ENCODE results near the gene TOGARAM1. TPM values are rescaled to one million over a fixed set of nuclear protein-coding genes. Genes with fewer than 3 reads are reported as not detected.

Gene TOGARAM1
- polyA plus RNA-seq, 2 donors, result 3.0 to 3.1 TPM

DNA sequence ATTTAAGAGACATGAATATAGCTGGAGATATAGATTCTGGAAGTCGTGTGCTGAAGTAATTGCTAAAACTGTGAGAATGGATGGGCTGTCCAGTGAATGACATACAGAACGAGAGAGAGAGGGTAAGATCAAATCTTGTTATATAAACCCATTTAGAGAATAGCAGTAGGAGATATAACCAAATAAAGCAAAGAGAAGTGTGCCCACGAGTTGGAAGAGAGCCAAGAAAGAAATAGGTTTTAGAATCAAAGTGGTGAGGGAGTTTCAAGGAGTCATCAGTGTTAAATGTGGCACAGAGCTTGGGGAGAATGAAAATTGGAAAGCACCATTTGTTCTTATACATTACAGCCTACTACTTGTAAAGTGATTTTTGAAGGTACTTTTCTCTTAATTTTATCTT, 19.2 kb downstream of the TOGARAM1 start:
- Histone ChIP-seq H3K27ac (ENCODE audit: low read depth in 2 of 2, low read length in 1 of 2) (no peak overlapping the region), H3K36me3 (ENCODE audit: control insufficient read depth in 2 of 2, insufficient read depth in 2 of 2, low read length in 1 of 2) (no peaks in the 10 kb centered on the region), H3K4me1 (ENCODE audit: control insufficient read depth in 2 of 2, insufficient read depth in 2 of 2, low read length in 1 of 2) (no peaks in the 10 kb centered on the region), H3K9me3 (ENCODE audit: control insufficient read depth in 2 of 2, insufficient read depth in 1 of 2, low read depth in 1 of 2, low read length in 1 of 2) (no peaks in the 10 kb centered on the region), H3K27me3 (ENCODE audit: control insufficient read depth in 1 of 2, insufficient read depth in 2 of 2, low read length in 2 of 2) (no peaks in the 10 kb centered on the region), H3K4me3 (ENCODE audit: low read depth in 1 of 2, low read length in 2 of 2) (no peak overlapping the region)
- WGBS, 2 donors, result 73 to 74% methylated on average over 3 of the region's 3 CpGs

DNA sequence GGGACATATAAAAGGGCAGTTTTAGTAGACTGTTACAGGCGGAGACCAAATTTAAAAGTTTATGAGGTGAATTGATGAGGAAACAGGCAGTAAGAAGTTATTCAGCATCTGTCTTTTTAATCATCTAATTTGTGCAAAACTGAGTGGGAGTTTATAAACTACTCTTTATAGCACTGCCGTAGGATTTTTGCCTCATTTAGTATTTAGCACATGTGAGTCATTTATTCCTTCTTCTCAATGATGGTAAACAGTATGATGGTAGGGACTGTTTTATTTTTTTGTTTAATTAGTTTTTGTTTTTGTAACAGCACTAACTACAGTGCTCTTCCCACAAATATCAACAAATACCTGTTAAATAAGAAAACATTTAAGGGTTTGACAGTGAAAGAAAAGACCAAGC, 20.6 kb downstream of the TOGARAM1 start:
- Histone ChIP-seq H3K4me3 (ENCODE audit: low read depth in 1 of 2, low read length in 2 of 2) (no peak overlapping the region), H3K27ac (ENCODE audit: low read depth in 2 of 2, low read length in 1 of 2) (no peak overlapping the region), H3K4me1 (ENCODE audit: control insufficient read depth in 2 of 2, insufficient read depth in 2 of 2, low read length in 1 of 2) (no peaks in the 10 kb centered on the region), H3K27me3 (ENCODE audit: control insufficient read depth in 1 of 2, insufficient read depth in 2 of 2, low read length in 2 of 2) (no peaks in the 10 kb centered on the region), H3K36me3 (ENCODE audit: control insufficient read depth in 2 of 2, insufficient read depth in 2 of 2, low read length in 1 of 2) (no peaks in the 10 kb centered on the region), H3K9me3 (ENCODE audit: control insufficient read depth in 2 of 2, insufficient read depth in 1 of 2, low read depth in 1 of 2, low read length in 1 of 2) (no peaks in the 10 kb centered on the region)
- 81 to 82% methylated on average over 2 of the region's 2 CpGs for WGBS, 2 donors

DNA sequence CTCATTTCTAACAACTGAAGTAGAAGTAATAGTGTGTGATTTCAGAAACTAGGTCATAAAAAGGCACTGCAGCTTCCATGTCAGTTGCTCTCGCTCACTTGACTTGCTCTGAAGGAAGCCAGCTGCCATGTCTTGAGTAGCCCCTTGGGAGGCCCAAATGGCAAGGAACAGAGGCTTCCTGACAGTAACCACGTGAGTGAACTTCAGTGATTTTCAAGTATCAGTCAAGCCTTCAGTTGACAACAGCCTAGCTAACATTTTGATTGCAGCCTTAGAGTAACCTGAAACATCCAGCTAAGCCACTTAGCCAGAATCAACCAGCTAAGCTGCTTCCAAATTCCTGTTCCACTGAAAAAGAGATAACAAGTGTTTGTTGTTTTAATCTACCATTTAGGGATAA, 26.7 kb downstream of the TOGARAM1 start:
- Histone ChIP-seq H3K9me3 (ENCODE audit: control insufficient read depth in 2 of 2, insufficient read depth in 1 of 2, low read depth in 1 of 2, low read length in 1 of 2) (no peaks in the 10 kb centered on the region), H3K4me1 (ENCODE audit: control insufficient read depth in 2 of 2, insufficient read depth in 2 of 2, low read length in 1 of 2) (no peaks in the 10 kb centered on the region), H3K27ac (ENCODE audit: low read depth in 2 of 2, low read length in 1 of 2) (no peak overlapping the region), H3K4me3 (ENCODE audit: low read depth in 1 of 2, low read length in 2 of 2) (no peak overlapping the region), H3K36me3 (ENCODE audit: control insufficient read depth in 2 of 2, insufficient read depth in 2 of 2, low read length in 1 of 2) (no peaks in the 10 kb centered on the region), H3K27me3 (ENCODE audit: control insufficient read depth in 1 of 2, insufficient read depth in 2 of 2, low read length in 2 of 2) (no peaks in the 10 kb centered on the region)
- WGBS, 2 donors, result 57 to 66% methylated on average over 2 of the region's 2 CpGs

DNA sequence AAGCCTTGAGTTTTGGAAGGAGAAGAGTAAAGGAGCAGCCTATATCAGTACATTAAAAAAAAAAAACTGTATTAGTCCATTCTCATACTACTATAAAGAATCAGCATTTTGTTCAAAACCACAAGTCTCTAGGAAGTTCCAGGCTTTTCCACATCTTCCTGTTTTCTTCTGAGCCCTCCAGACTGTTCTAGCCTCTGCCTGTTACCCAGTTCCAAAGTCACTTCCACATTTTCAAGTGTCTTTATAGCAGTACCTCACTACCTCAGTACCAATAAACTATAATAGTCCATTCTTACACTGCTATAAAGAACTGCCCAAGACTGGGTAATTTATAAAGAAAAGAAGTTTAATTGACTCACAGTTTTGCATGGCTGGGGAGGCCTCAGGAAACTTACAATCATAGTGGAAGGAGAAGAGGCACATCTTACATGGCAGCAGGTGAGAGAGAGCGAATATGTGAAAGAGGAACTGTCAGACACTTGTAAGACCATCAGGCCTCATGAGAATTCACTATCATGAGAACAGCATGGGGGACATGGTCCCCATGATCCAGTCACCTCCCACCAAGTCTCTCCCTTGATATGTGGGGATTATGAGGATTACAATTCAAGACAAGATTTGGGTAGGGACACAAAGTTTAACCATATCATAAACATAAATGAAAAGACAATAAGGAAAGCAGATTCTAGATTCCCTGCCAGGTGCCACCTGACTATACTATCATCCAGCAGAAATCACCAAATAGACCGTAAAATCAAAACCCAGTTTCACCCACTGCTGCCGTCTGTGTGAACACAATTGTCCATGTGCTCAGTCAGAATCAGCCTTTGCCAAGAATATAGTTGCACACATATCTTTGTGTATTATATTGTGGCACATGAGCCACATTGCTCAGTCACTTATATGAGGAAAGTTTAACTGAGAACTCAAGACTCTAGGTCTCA, 27.8 kb downstream of the TOGARAM1 start:
- H3K27me3 ChIP-seq (ENCODE audit: control insufficient read depth in 1 of 2, insufficient read depth in 2 of 2, low read length in 2 of 2), result no peaks in the 10 kb centered on the region
- WGBS, 2 donors, result 66 to 77% methylated on average over 3 of the region's 3 CpGs
- no peak overlapping the region for H3K27ac ChIP-seq (ENCODE audit: low read depth in 2 of 2, low read length in 1 of 2)

DNA sequence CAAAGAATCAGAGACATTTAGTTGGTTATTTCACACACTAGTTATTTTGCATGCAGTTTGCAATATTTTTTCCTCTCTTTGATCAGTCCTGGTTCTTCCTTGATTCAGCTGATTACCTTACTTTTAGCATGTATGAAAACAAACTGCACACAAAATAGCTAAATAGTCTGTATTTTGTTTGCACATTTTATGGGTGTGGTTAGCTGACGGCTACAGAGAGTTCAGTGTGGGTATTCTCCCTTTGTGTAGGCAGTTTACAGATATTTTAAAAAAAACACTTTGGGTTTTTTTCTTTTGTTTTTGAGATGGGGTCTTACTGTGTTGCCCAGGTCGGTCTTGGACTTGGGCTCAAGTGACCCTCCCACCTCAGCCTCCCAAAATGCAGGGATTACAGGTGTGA, 28.5 kb downstream of the TOGARAM1 start:
- H3K4me1 ChIP-seq (ENCODE audit: control insufficient read depth in 2 of 2, insufficient read depth in 2 of 2, low read length in 1 of 2), result no peaks in the 10 kb centered on the region
- H3K9me3 ChIP-seq (ENCODE audit: control insufficient read depth in 2 of 2, insufficient read depth in 1 of 2, low read depth in 1 of 2, low read length in 1 of 2), result no peaks in the 10 kb centered on the region
- H3K27me3 ChIP-seq (ENCODE audit: control insufficient read depth in 1 of 2, insufficient read depth in 2 of 2, low read length in 2 of 2), result no peaks in the 10 kb centered on the region
- H3K36me3 ChIP-seq (ENCODE audit: control insufficient read depth in 2 of 2, insufficient read depth in 2 of 2, low read length in 1 of 2), result no peaks in the 10 kb centered on the region
- no peak overlapping the region for H3K27ac ChIP-seq (ENCODE audit: low read depth in 2 of 2, low read length in 1 of 2)
- no peak overlapping the region for H3K4me3 ChIP-seq (ENCODE audit: low read depth in 1 of 2, low read length in 2 of 2)
- 63 to 73% methylated on average over 2 of the region's 2 CpGs for WGBS, 2 donors

More for the DNA sequence above, 27.8 kb downstream of the TOGARAM1 start:
- H3K36me3 ChIP-seq (ENCODE audit: control insufficient read depth in 2 of 2, insufficient read depth in 2 of 2, low read length in 1 of 2), result no peaks in the 10 kb centered on the region
- H3K4me1 ChIP-seq (ENCODE audit: control insufficient read depth in 2 of 2, insufficient read depth in 2 of 2, low read length in 1 of 2), result no peaks in the 10 kb centered on the region
- H3K4me3 ChIP-seq (ENCODE audit: low read depth in 1 of 2, low read length in 2 of 2), result no peak overlapping the region
- no peaks in the 10 kb centered on the region for H3K9me3 ChIP-seq (ENCODE audit: control insufficient read depth in 2 of 2, insufficient read depth in 1 of 2, low read depth in 1 of 2, low read length in 1 of 2)

DNA sequence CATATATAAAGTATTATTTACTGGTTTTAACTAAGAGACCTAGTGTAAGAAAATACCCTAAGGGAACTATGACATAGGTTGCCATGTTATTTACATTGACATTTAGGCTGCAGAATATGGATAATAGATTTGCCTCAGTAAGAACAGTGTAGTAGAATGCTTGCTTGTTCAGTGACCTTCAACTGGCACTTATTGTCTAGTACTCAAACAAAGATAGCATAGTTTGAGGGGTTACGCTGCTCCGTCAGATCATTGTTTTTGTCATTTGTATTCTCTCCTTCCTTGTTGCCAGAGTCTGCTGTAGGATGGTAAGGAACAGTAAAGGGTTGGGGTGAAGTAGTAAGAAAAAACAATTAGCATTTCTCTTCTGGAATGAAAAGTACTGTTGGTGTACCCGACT, 33.2 kb downstream of the TOGARAM1 start:
- no peaks in the 10 kb centered on the region for H3K9me3 ChIP-seq (ENCODE audit: control insufficient read depth in 2 of 2, insufficient read depth in 1 of 2, low read depth in 1 of 2, low read length in 1 of 2)

DNA sequence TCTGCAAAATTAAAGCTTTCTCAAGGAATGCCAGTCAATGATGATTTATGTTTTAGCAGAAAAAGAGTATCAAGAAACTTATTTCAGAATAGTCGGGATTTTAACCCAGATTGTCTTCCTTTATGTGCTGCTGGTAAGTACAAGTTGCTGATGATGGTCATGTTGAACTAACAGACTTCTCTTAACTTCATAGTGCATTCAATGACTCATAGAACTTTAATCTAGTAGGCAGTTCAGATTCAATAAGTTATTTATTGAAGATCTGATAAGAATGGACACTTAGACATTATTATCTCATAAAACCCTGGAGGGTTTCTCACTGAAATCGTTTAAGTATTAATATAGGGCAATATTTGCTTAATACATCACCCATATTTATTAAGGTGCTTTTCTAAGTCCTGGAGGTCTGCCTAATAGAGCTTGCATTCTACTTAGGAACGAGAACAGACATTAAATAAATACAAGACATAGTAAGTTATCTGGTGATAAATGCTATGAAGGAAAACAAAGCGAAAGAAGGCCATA, 33.8 kb downstream of the TOGARAM1 start:
- H3K27me3 ChIP-seq (ENCODE audit: control insufficient read depth in 1 of 2, insufficient read depth in 2 of 2, low read length in 2 of 2), result no peaks in the 10 kb centered on the region
- H3K9me3 ChIP-seq (ENCODE audit: control insufficient read depth in 2 of 2, insufficient read depth in 1 of 2, low read depth in 1 of 2, low read length in 1 of 2), result no peaks in the 10 kb centered on the region
- no peak overlapping the region for H3K27ac ChIP-seq (ENCODE audit: low read depth in 2 of 2, low read length in 1 of 2)
- H3K4me1 ChIP-seq (ENCODE audit: control insufficient read depth in 2 of 2, insufficient read depth in 2 of 2, low read length in 1 of 2), result no peaks in the 10 kb centered on the region
- no peaks in the 10 kb centered on the region for H3K36me3 ChIP-seq (ENCODE audit: control insufficient read depth in 2 of 2, insufficient read depth in 2 of 2, low read length in 1 of 2)
- no peak overlapping the region for H3K4me3 ChIP-seq (ENCODE audit: low read depth in 1 of 2, low read length in 2 of 2)
- 72 to 81% methylated on average over 4 of the region's 4 CpGs for WGBS, 2 donors

More for the DNA sequence above, 33.2 kb downstream of the TOGARAM1 start:
- Histone ChIP-seq H3K4me3 (ENCODE audit: low read depth in 1 of 2, low read length in 2 of 2) (no peak overlapping the region), H3K27ac (ENCODE audit: low read depth in 2 of 2, low read length in 1 of 2) (no peak overlapping the region), H3K27me3 (ENCODE audit: control insufficient read depth in 1 of 2, insufficient read depth in 2 of 2, low read length in 2 of 2) (no peaks in the 10 kb centered on the region), H3K36me3 (ENCODE audit: control insufficient read depth in 2 of 2, insufficient read depth in 2 of 2, low read length in 1 of 2) (no peaks in the 10 kb centered on the region), H3K4me1 (ENCODE audit: control insufficient read depth in 2 of 2, insufficient read depth in 2 of 2, low read length in 1 of 2) (no peaks in the 10 kb centered on the region)
- 84 to 94% methylated on average over 3 of the region's 3 CpGs for WGBS, 2 donors

DNA sequence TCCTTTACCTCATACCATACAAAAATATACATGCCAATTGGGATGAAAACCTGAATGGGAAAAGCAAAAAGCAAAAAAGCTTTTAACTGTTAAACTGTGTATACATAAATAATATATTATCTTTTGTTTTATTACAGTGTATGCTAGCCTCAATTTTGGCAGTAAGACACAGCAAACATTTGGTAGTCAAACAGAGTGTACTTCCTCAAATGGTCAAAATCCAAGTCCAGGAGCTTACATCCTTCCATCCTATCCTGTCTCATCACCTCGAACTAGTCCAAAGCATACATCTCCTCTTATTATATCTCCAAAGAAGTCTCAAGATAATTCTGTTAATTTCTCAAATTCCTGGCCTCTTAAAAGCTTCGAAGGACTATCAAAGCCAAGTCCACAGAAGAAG, 41.9 kb downstream of the TOGARAM1 start:
- Histone ChIP-seq H3K27ac (ENCODE audit: low read depth in 2 of 2, low read length in 1 of 2) (no peak overlapping the region), H3K9me3 (ENCODE audit: control insufficient read depth in 2 of 2, insufficient read depth in 1 of 2, low read depth in 1 of 2, low read length in 1 of 2) (no peaks in the 10 kb centered on the region), H3K36me3 (ENCODE audit: control insufficient read depth in 2 of 2, insufficient read depth in 2 of 2, low read length in 1 of 2) (no peaks in the 10 kb centered on the region), H3K4me1 (ENCODE audit: control insufficient read depth in 2 of 2, insufficient read depth in 2 of 2, low read length in 1 of 2) (no peaks in the 10 kb centered on the region), H3K27me3 (ENCODE audit: control insufficient read depth in 1 of 2, insufficient read depth in 2 of 2, low read length in 2 of 2) (no peaks in the 10 kb centered on the region), H3K4me3 (ENCODE audit: low read depth in 1 of 2, low read length in 2 of 2) (no peak overlapping the region)
- 89 to 93% methylated on average over 2 of the region's 2 CpGs for WGBS, 2 donors

DNA sequence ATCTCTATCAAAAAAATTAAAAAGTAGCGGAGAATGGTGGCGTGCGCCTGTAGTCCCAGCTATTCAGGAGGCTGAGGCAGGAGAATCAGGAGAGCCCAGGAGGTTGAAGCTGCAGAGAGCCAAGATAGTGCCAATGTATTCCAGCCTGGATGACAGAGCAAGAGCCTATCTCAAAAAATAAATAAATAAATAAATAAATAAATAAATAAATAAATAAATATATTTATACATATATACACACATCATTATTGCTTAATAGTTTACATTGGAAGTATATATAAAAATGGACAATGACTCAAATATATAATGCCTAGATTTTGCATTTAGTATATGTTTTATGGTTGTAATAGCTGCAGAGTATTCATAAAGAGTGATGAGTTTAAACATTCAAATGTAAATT, 53.1 kb downstream of the TOGARAM1 start:
- no peak overlapping the region for H3K4me3 ChIP-seq (ENCODE audit: low read depth in 1 of 2, low read length in 2 of 2)
- no peak overlapping the region for H3K27ac ChIP-seq (ENCODE audit: low read depth in 2 of 2, low read length in 1 of 2)
- 99 to 100% methylated on average over 3 of the region's 3 CpGs for WGBS, 2 donors
- peaks cover 0 to 2% of the 10 kb centered on the region in 2 donors for H3K36me3 ChIP-seq (ENCODE audit: control insufficient read depth in 2 of 2, insufficient read depth in 2 of 2, low read length in 1 of 2)
- no peaks in the 10 kb centered on the region for H3K4me1 ChIP-seq (ENCODE audit: control insufficient read depth in 2 of 2, insufficient read depth in 2 of 2, low read length in 1 of 2)
- H3K27me3 ChIP-seq (ENCODE audit: control insufficient read depth in 1 of 2, insufficient read depth in 2 of 2, low read length in 2 of 2), result no peaks in the 10 kb centered on the region
- H3K9me3 ChIP-seq (ENCODE audit: control insufficient read depth in 2 of 2, insufficient read depth in 1 of 2, low read depth in 1 of 2, low read length in 1 of 2), result no peaks in the 10 kb centered on the region
